ENCODE data around the gene COX4I2.

COX4I2 gene

GRCh38 chr20:31662372-31662854 lies 24.7 kb downstream of the COX4I2 start:
- no peak for FAIRE-seq
- DNase-seq (ENCODE audit: insufficient read length, low spot score), result no peak
- no peak for TF ChIP-seq CTCF (IDR thresholded peaks at IDR 0.05; ENCODE audit: insufficient read depth, missing control alignments)

DNA sequence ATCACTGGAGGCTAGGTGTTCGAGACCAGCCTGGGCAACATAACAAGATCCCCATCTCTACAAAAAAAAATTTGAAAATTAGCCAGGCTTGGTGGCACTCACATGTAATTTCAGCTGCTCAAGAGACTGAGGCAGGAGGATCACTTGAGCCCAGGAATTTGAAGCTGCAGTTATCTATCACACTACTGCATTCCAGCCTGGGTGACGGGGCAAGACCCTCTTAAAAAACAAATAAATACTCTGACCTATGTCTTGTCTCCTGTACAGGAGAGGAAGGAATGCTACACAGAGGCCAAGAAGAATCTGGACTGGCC lies 25.8 kb downstream of the COX4I2 start:
- FAIRE-seq, result no peak
- DNase-seq (ENCODE audit: insufficient read length, low spot score), result no peak
- TF ChIP-seq CTCF (IDR thresholded peaks at IDR 0.05; ENCODE audit: insufficient read depth, missing control alignments), result no peak

- TF ChIP-seq CTCF (IDR thresholded peaks at IDR 0.05; ENCODE audit: insufficient read depth, missing control alignments), result no peak
- FAIRE-seq, result no peak
- no peak for DNase-seq (ENCODE audit: insufficient read length, low spot score)
Measured at GRCh38 chr20:31663838-31664695, 26.4 kb downstream of the COX4I2 start.

DNA sequence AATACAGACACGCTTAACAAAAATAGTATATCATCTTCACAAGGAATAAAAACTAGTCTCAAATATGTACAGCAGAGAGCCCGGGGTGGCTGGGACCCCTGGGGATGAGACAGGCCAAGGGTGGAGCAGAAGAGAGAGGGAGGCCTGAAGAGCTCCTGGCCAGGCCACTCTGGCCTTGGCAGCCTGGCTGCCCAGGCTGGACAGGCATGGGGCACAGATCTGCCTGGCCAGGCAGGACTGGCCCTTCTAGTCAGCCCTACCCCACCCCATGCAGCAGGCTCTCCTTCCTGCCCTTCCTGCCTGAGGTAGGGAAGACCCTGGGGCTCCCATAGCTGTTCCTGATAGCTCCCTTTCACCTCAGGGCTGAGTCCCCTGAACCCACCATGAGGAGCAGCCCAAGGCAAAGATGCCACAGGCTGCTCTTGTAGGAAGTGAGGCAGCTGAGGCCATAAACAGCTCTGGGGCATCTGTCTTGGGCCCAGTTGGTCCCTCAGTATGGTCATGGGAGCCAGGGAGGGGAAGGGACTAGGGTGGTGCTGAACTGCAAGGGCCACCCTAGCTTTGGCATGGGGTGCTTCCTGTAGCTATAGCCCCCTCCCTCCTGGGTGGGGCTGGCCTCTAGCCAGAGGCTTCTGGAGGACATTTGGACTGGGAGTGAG lies 27.1 kb downstream of the COX4I2 start:
- no peak for TF ChIP-seq CTCF (IDR thresholded peaks at IDR 0.05; ENCODE audit: insufficient read depth, missing control alignments)
- DNase-seq (ENCODE audit: insufficient read length, low spot score), result no peak
- no peak for FAIRE-seq

GRCh38 chr20:31665753-31666152 lies 28.0 kb downstream of the COX4I2 start:
- FAIRE-seq, result no peak
- DNase-seq (ENCODE audit: insufficient read length, low spot score), result no peak
- TF ChIP-seq CTCF (IDR thresholded peaks at IDR 0.05; ENCODE audit: insufficient read depth, missing control alignments), result no peak

GRCh38 chr20:31666258-31667042 lies 28.7 kb downstream of the COX4I2 start:
- TF ChIP-seq CTCF (IDR thresholded peaks at IDR 0.05; ENCODE audit: insufficient read depth, missing control alignments), result no peak
- FAIRE-seq (no peak), DNase-seq (ENCODE audit: insufficient read length, low spot score) (no peak)
